WERI-Rb-1 (cell line): ENCODE results near the gene ZCRB1.

Source experiments
- DNase-seq: peaks from one replicate; pipeline ENCODE4 v3.0.0-alpha.2; 2020
- H3K27ac ChIP-seq: fragments of 250-450 bp; sonication (Bioruptor Pico); 2 replicates; pipeline ENCODE4 v1.5.1; 2020; ENCODE audit warnings: mild to moderate bottlenecking, moderate library complexity
- H3K27me3 ChIP-seq: fragments of 250-450 bp; sonication (Bioruptor Pico); 2 replicates; pipeline ENCODE4 v1.5.1; 2021; ENCODE audit warnings: mild to moderate bottlenecking, low read depth, moderate library complexity; ENCODE audit not compliant: insufficient read depth, severe bottlenecking
- H3K36me3 ChIP-seq: fragments of 250-450 bp; sonication (Bioruptor Pico); 2 replicates; pipeline ENCODE4 v1.5.1; 2020; ENCODE audit warnings: mild to moderate bottlenecking, moderate library complexity
- H3K4me3 ChIP-seq: 2 replicates; pipeline ENCODE4 v1.5.1; 2011; ENCODE audit warnings: low read depth, mild to moderate bottlenecking, control low read depth, low read length
- H3K9me3 ChIP-seq: fragments of 250-450 bp; sonication (Bioruptor Pico); 2 replicates; pipeline ENCODE4 v1.5.1; 2021; ENCODE audit warnings: mild to moderate bottlenecking, moderate library complexity; ENCODE audit not compliant: severe bottlenecking
- TF ChIP-seq, protein P1 (sequence below): IDR thresholded peaks from 2 replicates; pipeline ENCODE4 v1.5.1; 2011; ENCODE audit warnings: low read depth, mild to moderate bottlenecking, control low read depth, inconsistent platforms, low read length

Gene ZCRB1

DNA sequence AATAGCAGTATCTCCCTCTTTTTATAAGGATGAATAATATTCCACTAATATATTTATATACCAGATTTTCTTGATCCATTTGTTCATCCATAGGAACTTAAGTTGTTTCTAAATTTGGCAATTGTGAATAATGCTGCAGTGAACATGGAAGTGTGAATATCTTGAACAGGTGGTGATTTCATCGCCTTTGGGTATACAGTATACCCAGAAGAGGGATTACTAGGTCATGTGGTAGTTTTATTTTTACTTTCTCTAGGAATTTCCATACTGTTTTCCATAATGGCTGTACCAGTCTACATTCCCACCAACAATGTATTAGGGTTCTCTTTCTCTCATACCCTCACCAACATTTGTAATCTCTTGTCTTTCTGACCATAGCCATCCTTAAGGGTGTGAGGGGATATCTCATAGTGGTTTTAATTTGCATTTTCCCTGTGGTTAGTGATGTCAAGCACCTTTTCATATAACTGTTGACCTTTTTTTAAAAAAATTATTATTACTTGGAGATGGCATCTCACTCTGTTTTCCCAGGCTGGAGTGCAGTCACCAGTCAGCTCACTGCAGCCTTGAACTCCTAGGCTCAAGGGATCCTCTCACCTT is 20.6 kb upstream of the ZCRB1 start:
- Histone ChIP-seq H3K9me3 (no peaks in the 10 kb centered on the region), H3K27ac (no peak overlapping the region), H3K27me3 (no peaks in the 10 kb centered on the region), H3K36me3 (peaks cover 2% of the 10 kb centered on the region), H3K4me3 (no peak overlapping the region)
- DNase-seq: no peak
- TF ChIP-seq, protein P1, sequence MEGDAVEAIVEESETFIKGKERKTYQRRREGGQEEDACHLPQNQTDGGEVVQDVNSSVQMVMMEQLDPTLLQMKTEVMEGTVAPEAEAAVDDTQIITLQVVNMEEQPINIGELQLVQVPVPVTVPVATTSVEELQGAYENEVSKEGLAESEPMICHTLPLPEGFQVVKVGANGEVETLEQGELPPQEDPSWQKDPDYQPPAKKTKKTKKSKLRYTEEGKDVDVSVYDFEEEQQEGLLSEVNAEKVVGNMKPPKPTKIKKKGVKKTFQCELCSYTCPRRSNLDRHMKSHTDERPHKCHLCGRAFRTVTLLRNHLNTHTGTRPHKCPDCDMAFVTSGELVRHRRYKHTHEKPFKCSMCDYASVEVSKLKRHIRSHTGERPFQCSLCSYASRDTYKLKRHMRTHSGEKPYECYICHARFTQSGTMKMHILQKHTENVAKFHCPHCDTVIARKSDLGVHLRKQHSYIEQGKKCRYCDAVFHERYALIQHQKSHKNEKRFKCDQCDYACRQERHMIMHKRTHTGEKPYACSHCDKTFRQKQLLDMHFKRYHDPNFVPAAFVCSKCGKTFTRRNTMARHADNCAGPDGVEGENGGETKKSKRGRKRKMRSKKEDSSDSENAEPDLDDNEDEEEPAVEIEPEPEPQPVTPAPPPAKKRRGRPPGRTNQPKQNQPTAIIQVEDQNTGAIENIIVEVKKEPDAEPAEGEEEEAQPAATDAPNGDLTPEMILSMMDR: no peak

DNA sequence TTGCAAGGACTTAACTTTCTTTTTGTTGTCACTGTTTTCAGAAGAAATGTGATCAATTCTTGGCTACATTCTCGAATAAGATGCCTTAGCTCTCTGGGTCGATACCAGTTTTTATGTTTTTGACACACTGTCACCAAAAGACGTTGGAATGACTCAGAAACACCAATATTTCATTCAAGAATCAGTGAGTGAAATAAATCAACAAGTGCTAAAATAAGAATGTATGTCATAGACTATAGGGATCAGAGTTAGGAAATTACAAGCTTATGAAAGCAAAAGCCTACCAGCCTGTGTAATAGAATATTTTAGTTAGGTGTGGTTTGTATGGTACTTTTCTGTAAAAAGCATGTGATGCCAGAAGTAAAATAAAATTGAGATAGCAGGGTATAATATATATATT is 17.8 kb upstream of the ZCRB1 start:
- Histone ChIP-seq H3K27me3 (no peaks in the 10 kb centered on the region), H3K4me3 (no peak overlapping the region), H3K36me3 (peaks cover 5% of the 10 kb centered on the region), H3K9me3 (no peaks in the 10 kb centered on the region), H3K27ac (no peak overlapping the region)
- TF ChIP-seq, protein P1: no peak
- no peak for DNase-seq

DNA sequence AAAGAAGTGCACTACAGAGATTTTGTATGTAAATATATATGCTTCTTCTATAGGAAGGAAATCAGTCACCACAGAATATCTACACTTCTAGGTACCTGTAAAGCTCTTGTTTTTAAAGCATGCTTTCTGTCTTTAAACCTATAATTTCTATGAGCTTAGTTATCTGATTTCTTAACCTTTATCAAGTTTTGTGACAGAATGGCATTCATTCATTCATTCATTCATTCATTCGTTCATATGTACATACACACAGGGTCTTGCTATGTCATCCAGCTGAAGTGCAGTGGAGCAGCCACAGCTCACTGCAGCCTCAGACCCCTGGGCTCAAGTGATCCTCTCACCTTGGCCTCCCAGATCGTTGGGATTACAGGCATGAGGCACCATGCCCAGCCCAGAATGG is 16.1 kb upstream of the ZCRB1 start:
- TF ChIP-seq, protein P1: no peak
- H3K9me3 ChIP-seq: no peaks in the 10 kb centered on the region
- H3K27me3 ChIP-seq: no peaks in the 10 kb centered on the region
- H3K36me3 ChIP-seq: peaks cover 5% of the 10 kb centered on the region
- H3K4me3 ChIP-seq: no peak overlapping the region
- no peak for DNase-seq
- no peak overlapping the region for H3K27ac ChIP-seq

DNA sequence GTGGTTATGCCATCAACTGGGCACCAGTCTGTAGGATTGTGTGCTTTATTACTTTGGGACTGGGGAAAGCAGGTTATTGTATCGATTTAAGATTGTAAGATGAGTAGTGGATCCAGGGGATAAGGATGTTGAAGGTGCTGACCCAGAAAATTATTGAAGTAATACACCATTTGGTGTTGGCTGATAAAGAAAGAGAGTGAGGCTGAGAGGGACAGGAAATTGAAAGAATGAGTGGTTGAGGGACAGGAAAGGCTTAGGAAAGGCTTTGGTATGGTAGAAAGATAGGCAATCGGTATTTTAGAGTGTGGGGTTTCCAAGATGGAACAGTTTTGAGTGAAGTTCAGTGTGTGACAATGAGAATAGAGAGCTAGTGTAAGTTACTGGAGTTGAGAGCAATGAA is 12.4 kb upstream of the ZCRB1 start:
- no peak for DNase-seq
- Histone ChIP-seq H3K36me3 (peaks cover 12% of the 10 kb centered on the region), H3K9me3 (no peaks in the 10 kb centered on the region), H3K27ac (no peak overlapping the region), H3K4me3 (no peak overlapping the region), H3K27me3 (no peaks in the 10 kb centered on the region)
- TF ChIP-seq, protein P1: no peak

DNA sequence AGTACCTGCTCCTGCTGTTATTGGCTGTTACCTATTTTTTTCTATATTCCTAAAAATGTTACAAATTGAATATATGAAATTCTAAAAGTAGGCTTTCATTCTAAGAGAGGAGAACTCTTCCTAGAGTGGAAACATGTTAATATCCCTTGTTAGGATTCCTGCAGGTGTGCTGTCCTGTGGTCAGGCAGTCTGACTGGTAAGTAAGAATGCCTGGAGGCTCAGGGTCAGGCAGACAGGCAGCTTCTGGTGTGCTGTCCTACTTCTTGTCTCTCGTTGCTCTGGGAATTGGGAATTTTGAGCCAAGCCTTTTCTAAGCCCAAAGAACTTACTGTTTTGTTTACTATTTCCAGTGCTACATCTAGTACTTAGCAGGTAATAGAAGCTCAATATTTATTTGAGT is 10.4 kb upstream of the ZCRB1 start:
- DNase-seq: no peak
- Histone ChIP-seq H3K27ac (no peak overlapping the region), H3K4me3 (no peak overlapping the region), H3K9me3 (no peaks in the 10 kb centered on the region), H3K27me3 (no peaks in the 10 kb centered on the region), H3K36me3 (peaks cover 9% of the 10 kb centered on the region)
- TF ChIP-seq, protein P1: no peak
